ENCODE data around the gene CDK5RAP3.
A peak's percentile ranks its signal among the peaks of the same experiment; 100 is the strongest.
"Not testable (repeated sequence)": the region's sequence is repeated elsewhere in the genome, so short reads cannot be mapped to it uniquely, and the experiment has no call there.

CDK5RAP3 gene, protein sequence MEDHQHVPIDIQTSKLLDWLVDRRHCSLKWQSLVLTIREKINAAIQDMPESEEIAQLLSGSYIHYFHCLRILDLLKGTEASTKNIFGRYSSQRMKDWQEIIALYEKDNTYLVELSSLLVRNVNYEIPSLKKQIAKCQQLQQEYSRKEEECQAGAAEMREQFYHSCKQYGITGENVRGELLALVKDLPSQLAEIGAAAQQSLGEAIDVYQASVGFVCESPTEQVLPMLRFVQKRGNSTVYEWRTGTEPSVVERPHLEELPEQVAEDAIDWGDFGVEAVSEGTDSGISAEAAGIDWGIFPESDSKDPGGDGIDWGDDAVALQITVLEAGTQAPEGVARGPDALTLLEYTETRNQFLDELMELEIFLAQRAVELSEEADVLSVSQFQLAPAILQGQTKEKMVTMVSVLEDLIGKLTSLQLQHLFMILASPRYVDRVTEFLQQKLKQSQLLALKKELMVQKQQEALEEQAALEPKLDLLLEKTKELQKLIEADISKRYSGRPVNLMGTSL

DNA sequence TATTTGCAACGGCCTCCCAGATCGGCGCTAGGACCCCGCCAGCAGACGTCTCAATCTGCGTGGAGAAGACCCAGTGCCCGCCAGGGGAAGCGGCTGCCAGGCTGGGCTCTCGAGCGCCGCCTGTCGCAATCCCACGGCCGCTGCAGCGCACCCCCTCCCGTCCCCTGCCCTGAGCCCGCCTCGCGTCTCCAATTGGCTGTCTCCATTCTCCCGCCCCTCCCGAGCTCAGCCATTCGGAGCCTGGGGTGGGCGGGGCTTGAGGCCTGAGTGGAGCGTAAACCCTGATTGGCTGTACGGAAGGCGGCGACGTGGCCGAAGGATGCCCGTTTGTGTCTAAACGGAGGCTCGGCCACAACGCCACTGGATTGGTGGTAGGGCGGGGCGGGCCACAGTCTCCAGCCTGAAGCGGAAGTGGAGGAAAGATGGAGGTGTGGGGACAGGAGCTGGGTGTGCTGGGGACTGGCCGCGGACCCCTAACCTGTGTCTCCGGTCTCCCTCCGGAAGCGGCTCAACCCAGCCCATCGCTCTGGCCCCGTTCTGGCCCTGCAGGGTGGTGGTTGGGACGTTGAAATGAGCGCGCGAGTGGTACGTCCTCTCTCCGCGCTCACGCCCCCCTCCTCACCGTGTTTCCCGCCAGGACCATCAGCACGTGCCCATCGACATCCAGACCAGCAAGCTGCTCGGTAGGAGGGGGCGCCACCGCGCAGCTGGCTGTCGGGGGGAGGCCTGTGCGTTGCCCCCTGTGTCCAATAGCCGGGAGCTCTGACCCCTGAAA is at the start of gene CDK5RAP3:
CDK5RAP3 (plus strand) TSS at position 389 of the 775 bp plus-strand sequence; CDS start at position 423, 34 bp downstream.
- peak; percentile 94 to 97 for DNase-seq (ENCODE audit: low read depth in 2 of 2)

DNA sequence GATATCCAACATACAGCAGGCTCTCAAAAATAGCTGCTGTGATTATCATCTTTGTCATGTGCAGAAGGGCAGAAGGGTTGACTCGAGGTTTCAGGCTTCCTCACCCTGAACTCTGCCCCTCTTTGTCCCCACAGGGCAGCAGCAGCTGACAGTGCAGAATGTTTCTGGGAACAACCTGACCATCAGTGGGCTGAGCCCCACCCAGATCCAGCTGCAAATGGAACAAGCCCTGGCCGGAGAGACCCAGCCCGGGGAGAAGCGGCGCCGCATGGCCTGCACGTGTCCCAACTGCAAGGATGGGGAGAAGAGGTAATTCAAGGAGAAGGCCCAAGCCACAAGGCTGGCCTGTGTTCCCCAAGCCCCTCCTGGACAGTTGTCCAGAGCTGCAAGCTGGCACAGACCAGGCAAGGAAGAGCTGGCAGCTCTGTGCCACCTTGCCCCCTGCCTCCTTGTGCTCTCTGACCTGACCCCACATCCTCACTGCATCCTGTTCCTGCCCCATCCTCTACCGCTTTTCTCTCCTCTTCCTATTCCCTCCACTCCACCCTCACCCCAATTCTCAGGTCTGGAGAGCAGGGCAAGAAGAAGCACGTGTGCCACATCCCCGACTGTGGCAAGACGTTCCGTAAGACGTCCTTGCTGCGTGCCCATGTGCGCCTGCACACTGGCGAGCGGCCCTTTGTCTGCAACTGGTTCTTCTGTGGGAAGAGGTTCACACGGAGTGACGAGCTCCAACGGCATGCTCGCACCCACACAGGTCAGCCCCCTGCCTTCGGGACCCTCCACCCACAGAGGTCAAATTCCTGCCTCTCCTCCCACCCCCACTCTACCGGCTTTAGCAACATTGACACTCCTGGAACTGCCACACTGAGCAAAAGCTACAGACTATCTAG is 45.9 kb upstream of the CDK5RAP3 start:
- no peak for DNase-seq (ENCODE audit: low read depth in 2 of 2)

DNA sequence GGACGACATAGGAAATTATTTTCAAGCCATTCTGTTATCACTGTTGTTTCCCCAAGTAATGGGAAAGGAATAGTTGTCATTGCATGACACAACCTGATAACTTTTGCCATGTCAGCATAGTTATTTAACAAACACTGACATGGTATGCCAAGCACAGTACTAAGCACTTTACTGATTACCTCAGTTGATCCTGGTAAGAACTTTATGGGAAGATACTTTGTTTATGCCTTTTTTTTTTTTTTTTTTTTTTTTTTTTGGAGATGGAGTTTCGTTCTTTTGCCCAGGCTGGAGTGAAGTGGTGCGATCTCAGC is 45.3 kb upstream of the CDK5RAP3 start:
- no peak for DNase-seq (ENCODE audit: low read depth in 2 of 2)

DNA sequence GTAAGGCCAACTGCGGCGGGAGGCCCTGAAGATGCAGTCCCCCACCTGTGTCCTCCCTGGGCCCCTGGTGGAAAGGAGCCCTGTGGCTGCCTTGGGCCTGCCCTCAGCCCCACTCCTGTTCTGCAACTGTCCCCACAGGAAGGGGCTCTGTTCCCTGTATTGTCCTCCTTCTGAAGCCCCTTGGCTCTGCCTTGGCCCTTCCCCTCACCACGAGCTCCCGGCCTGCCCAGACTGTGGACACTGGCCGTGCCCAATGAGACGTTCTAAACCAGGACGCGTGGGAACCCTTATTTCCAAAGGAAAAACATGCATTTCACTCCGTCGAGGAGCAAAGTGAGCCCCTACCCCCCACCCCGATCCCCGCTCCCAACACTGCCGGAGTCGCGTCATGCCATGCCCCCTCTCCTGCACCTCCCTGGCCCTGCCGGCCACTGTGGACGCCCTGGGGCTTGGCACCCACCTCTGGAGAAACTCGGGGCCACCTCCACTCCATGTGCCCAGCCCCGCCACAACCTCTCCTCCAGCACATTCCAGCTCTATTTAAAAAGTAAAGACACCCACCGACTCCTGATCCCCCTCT is 43.0 kb upstream of the CDK5RAP3 start:
- no peak for DNase-seq (ENCODE audit: low read depth in 2 of 2)

DNA sequence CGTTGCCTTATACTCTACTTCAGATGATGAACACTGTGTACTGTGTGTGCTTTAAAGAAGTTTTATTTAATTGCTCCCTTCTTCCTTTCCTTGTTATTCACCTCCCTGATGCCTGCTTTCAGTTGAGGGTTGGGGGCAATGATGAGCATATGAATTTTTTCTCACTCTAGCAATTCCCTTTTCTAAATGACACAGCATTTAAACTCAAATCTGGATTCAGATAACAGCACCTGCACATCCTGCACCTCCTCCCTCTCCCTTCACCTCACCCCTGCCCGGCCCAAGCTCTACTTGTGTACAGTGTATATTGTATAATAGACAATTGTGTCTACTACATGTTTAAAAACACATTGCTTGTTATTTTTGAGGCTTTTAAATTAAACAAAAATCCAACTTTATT is 42.5 kb upstream of the CDK5RAP3 start:
- no peak for DNase-seq (ENCODE audit: low read depth in 2 of 2)

DNA sequence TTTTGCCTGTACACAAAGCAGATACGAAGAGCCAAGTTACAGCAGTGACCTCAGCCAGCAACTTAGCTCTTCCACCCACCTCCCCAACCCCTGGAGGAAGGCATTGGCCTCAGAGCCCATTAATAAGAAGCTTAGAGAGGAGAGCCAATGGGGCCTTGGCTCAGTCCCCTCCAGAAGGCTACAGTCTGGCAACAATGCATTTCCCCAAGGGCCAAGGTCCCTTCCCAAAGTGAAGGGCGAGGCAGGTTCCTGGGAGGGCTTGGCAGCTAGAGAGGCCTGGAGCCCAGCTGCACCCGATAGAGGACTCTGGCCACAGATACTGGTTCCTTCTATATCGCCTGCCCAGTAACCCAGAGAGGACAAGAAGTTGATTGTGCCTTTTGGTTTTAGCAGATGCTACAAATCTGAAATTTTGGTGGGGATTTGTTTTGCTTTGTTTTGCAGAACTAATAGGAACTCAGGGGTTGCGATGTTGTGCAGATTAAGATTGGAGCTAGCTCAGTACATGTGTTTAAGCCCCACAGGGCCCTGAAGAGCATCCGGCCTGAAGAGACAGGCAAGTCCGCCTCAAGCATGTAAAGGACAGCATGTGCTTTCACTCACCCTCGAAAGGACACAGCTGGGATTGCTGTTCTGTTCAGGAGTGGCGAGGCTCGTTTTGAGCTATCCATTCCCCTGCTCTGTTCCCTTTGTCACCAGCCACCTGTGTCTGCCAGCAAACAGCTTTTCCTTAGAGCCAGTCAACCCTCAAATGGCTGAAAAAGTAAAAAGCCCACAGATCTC is 41.5 kb upstream of the CDK5RAP3 start:
- DNase-seq (ENCODE audit: low read depth in 2 of 2) = no peak

DNA sequence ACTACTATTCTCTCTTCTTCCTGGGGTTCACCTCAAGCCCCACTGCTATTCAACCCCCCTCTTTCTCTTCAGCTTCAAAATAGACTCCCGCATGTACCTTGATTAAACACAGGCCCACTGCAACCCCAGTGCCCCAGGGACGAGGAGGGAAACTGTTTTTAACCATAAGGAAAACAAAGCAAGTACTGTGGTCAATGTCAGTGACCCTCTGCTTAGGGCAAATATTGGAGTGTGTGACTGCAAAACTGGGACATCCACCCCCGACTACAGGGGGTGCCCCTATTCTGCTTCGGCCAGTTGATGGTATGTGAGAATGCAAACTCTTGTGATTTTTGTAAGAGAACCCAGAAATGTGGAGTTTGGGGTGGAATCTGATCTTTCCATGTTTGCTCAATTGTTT is 39.1 kb upstream of the CDK5RAP3 start:
- no peak for DNase-seq (ENCODE audit: low read depth in 2 of 2)

DNA sequence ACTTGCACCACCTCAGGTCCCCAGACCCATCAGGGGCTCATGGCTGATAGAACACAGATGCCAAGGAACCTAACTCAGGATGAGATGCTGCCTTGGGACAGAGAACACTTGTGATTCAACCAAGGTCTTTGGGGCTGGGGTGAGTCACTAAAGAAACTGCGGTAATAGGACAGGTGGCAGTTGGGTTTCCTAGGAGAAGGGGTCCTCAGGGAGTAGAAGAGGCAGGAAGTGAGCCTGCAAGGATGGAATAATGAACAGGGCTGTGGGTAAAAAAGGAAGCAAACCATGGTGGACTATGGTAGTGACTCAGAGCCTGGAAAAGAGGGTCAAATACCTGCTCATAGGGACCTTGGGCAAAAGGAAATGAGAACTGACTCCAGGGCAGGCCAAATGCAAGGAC is 36.1 kb upstream of the CDK5RAP3 start:
- DNase-seq (ENCODE audit: low read depth in 2 of 2) = no peak

DNA sequence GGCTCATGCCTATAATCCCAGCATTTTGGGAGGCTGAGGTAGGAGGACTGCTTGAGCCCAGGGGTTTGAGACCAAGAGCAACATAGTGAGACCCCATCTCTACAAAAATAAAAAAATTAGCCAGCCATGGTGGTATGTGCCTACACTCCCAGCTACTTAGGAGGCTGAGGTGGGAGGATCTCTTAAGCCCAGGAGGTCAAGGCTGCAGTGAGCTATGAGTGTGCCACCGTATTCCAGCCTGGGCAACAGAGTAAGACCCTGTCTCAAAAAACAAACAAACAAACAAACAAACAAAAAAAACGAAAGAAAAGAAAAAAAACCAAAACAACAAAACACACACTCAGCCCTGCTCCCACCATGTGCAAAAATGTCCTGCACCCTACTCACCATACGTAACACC is 35.4 kb upstream of the CDK5RAP3 start:
- not testable (repeated sequence) for DNase-seq (ENCODE audit: low read depth in 2 of 2)

DNA sequence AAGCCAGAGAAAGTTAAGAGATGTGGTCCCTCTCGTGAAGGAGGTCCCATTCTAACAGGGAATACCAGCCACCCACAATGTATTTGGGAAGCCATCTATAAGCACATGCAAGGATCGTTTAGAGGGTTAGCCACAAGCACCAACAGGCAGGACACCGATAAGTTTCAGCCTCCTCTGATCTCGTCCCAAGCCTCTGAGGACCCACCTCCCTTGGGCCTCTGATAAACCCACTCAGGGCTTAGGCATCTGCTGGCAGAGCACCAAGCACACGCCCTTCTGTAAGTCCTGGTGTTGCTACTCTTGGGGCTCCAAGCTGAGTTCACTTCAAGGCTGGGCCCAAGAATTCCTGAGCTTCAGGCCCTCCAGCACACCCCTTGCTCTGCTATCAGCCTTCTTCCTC is 35.0 kb upstream of the CDK5RAP3 start:
- DNase-seq (ENCODE audit: low read depth in 2 of 2) = no peak

DNA sequence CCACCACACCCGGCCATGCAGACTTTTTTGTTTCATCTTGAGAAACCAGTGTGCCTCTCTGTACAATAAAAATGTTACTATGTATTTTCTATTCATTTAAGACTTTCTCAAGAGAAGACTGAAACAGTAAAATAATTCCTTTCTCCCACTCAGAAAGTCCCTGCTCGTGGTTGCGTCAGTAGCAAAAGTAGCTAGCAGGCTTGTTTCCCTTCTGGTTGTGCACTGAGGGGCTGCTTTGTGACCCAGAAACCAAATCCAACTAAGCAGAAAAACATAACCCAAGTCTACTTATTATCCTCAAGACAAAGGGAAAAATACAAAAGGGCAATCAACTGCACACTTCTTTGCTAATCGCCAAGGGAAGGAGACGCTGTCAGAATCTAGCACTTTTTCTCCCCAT is 33.0 kb upstream of the CDK5RAP3 start:
- DNase-seq (ENCODE audit: low read depth in 2 of 2) = no peak

DNA sequence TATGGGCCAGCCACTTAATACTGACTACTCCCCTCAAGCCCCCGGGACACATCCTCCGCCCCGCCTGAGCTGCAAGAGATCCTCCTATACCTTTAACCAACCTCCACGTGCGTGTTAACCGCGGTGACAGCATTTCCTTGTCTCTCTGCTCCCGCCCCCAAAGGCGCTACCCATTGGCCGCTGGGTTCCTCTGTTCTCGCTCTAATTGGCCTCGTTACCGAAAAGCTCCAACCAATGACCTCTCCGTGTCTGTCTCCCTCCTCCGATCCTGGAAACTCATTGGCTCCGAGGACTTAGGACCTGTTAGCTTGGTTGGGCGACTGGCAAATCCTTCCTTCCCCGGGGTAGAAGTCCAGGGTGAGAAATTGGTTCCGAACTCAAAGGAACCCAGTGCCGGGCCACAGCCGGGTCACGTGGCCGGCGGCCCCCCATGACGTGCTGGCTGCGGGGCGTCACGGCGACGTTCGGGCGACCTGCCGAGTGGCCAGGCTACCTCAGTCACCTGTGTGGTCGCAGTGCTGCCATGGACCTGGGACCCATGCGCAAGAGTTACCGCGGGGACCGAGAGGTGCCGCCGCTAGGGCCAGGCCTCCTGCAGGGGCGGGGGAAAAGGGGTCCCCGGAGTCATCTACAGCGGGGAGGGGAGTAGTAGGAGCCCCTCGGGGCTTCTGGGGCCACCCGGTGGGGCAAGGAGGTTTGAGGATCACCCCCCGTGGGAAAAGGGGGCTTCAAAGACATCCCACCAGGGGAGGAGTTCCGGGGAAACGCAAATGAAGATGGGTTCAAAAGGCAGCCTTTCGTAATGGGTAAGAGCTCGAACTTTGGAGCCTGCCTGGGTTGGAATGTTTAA is 29.4 kb upstream of the CDK5RAP3 start, which contains the start of gene PNPO:
PNPO (plus strand) TSS at position 326 of the 850 bp plus-strand sequence; CDS start at position 431, 105 bp downstream.
- DNase-seq (ENCODE audit: low read depth in 2 of 2) = peak; percentile 87 to 95

DNA sequence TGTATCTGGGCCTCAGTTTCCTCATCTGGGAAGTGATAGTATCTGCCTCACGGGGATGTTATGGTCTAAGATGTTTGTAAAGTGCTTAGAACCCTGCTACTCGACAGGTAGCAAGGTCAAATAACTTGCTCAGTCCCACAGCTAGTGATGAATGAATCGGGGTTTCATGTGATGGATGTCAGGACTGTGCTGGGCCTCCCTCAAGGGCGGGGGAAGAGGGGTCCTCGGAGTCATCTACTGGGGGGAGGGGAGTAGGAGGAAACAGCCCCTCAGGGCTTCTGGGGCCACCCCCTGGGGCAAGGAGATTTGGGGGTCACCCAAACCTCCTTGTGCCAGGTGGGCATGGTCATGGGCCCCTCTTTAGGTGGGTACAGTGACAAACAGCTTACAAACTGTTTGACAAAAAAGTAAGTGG is 28.8 kb upstream of the CDK5RAP3 start:
- no peak for DNase-seq (ENCODE audit: low read depth in 2 of 2)

DNA sequence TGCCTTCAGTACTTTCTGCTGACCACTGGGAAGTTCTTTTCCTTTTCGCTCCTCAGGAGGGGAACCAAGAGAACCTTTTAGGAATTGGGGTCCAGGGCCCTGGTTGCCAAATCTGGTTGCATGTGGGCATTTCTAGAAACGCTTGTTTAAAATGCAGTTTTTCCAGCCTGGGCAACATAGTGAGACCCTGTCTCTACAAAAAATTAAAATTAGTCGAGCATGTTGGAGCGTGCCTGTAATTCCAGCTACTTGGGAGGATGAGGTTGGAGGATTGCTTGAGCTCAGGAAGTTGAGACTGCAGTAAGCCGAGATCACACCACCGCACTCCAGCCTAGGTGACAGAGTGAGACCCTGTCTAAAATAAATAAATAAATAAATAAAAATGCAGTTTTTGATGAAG is 28.3 kb upstream of the CDK5RAP3 start:
- DNase-seq (ENCODE audit: low read depth in 2 of 2) = no peak

DNA sequence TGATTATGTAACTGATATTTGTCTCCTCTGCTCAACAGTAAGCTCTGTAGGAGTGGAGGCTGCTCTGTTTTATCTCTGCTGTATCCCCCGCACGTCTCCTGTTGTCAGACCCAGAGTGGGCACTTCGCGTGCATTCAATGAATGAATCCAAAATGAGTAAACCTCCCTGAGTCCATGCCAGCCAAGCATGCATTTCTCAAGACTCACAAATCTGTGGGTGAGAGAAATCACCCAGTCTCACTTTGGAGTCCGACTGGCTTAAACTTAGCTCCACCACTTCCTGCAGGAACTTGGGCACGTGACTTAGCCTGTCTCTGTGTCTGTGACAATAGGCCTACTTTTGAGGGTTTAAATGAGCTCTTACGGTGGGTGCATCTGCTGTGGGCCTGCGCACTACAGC is 25.8 kb upstream of the CDK5RAP3 start:
- peak in 1 of 2 donors; percentile 18 for DNase-seq (ENCODE audit: low read depth in 2 of 2)

DNA sequence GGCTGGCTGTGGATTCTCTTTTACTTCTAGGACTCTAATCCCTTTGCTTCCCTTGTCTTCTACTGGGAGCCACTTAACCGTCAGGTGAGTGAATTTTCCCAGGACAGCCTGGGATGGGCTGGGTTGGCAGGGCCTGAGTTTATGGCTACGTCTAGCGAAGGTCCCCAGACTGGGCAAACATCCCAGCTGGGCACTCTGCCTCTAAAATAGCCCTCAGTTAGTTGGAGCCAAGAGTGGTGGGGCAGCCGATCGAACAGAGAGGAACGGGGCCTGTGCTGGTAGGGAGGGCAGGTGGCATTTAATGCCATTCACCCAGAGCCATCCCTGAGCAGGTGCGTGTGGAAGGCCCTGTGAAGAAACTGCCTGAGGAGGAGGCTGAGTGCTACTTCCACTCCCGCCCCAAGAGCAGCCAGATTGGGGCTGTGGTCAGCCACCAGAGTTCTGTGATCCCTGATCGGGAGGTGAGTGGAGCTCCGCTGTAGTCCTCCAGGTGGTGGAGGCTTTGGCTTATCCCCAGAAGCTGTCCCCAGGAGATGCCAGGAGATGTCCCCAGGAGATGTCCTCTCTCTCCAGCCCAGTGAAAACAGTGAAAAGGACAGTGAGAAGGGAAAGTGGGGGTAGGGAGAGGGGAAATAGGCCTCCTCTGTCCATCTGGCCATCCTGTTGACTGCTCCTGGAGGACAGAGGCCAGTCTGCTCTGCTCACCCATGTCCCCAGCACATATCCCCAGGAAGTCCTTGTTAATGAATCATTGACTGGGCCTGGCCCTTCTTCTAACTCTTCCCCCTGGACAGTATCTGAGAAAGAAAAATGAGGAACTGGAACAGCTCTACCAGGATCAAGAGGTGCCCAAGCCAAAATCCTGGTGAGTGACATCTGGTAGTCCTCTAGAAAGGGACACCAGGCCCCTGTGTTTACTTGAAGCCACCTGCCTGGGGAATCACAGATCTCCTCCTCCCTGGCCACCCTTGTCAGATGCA is 25.1 kb upstream of the CDK5RAP3 start:
- no peak for DNase-seq (ENCODE audit: low read depth in 2 of 2)

DNA sequence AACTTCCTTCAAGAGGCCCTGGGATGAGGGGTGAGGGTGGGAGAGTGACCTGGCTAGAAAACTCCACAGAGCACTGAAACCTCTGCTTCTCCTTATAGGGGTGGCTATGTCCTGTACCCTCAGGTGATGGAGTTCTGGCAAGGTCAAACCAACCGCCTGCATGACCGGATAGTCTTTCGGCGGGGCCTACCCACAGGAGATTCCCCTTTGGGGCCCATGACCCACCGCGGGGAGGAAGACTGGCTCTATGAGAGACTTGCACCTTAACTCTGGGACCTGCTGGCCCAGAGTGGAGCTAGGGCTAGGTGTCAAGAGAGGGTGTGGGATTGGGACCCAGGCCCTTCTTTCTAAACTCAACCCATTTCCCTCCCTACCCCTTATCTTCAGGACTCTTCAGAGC is 24.4 kb upstream of the CDK5RAP3 start:
- DNase-seq (ENCODE audit: low read depth in 2 of 2) = no peak

DNA sequence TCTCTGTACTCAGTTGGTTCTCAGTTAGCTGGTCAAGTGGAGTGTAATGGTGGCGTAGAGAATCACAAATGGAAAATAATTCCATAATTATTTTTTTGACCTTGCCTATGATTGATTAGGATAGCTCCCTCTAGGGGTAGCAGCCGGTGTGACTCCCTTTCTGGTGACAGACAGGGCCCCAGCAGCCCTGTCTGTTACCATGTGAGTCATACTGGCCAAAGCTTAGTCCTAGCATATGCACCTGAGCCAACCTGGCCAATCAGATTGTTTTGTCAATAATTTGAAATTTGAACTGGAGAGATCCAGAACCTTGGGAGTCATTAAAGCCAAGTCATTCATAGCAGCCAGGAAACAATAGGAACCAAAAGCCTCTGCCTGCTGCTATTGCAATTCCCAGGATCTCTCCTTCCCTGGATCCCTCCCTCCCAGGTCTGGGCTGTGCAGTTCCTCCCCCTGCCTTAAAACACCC is 23.9 kb upstream of the CDK5RAP3 start:
- DNase-seq (ENCODE audit: low read depth in 2 of 2) = peak; percentile 44 to 50

Measured in activated CD8-positive, alpha-beta memory T cell treated with anti-CD3 and anti-CD28 coated beads for 4 hours (primary cell).